GM12872 (cell line): ENCODE results near the gene CELF4.

Experiments
- TF ChIP-seq, protein P1 (sequence below): IDR thresholded peaks from 3 replicates; pipeline ENCODE4 v1.5.1; 2011; ENCODE audit warnings: low read depth, mild to moderate bottlenecking, low read length, moderate library complexity; ENCODE audit not compliant: insufficient read depth

Gene CELF4

GRCh38 chr18:37261246-37261840 is 304.3 kb downstream of the CELF4 start:
- TF ChIP-seq, protein P1, sequence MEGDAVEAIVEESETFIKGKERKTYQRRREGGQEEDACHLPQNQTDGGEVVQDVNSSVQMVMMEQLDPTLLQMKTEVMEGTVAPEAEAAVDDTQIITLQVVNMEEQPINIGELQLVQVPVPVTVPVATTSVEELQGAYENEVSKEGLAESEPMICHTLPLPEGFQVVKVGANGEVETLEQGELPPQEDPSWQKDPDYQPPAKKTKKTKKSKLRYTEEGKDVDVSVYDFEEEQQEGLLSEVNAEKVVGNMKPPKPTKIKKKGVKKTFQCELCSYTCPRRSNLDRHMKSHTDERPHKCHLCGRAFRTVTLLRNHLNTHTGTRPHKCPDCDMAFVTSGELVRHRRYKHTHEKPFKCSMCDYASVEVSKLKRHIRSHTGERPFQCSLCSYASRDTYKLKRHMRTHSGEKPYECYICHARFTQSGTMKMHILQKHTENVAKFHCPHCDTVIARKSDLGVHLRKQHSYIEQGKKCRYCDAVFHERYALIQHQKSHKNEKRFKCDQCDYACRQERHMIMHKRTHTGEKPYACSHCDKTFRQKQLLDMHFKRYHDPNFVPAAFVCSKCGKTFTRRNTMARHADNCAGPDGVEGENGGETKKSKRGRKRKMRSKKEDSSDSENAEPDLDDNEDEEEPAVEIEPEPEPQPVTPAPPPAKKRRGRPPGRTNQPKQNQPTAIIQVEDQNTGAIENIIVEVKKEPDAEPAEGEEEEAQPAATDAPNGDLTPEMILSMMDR = no peak

DNA sequence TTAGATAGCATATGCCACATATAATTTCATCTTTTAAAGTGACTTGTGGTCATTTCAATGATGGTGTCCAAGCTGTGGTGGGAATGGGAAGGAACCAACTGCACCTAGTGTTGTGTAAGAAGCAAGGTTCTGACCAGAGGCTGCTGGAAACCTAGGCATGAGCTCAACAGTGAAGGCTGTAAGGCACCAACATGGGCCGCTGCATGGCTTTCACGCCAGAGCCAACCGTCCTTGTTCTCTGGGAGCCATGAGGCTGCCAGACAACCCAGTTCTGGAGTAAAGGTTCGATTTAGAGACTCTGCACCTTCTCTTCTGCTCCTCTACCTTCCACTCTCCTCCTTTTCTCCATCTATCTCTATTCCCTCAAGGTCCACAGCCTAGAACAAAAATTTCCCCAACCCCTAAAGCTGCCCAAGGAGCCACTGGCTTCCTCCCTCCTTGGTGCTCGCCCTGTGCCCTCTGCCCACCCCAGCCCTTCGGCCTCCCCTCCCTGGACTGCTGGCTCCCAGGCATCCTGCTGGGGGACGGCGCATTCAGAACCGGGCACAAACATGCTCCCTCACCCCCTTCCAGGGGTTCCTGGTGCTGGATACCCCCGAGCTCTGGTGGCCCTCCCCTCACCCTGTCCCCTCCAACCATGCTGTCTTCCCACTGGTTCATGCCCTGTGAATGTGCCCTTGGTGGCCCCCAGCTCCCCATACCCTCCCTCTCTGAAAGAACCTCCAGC is 305.1 kb downstream of the CELF4 start:
- TF ChIP-seq, protein P1 = no peak

DNA sequence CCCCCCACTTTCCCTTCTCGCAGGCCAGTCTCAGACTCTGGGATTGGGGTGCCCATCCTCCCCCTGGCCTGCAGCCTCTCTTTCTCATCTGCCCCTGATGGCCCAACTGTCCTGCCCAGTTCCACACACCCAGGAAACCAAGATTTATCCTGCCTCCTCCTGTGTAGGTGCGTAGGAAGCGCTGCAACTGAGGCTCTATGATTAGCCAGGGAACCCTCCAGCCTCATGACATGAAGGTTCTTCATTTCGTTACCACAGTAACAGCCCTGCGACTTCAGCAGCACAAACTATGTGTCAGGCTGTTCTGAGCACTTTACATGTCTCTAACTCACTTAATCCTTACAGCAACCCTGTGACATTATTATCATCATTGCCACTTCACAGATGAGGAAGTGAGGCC is 305.9 kb downstream of the CELF4 start:
- TF ChIP-seq, protein P1 = no peak

DNA sequence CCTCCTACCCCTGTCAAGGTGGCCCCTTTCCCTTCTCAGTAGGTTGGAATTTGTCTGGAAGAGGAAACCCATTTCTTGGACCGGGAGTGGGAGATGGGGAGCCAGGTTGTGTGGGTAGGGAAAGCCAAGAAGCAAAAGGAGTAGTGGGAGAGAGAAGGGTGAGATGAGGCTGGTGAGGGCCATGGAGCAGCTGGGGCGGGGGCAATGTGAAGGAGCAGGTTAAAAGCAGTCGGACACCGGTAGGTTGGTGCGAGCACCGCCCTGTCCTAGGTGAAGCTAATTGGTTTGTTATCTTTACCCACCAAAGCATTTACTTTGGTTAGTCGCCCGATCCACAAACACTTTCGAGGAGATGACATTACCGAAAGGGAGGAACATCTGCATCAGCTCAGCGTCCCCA is 306.8 kb downstream of the CELF4 start:
- TF ChIP-seq, protein P1 = no peak

GRCh38 chr18:37258131-37258530 is 307.5 kb downstream of the CELF4 start:
- TF ChIP-seq, protein P1 = no peak

GRCh38 chr18:37254973-37255372 is 310.6 kb downstream of the CELF4 start:
- TF ChIP-seq, protein P1 = no peak

GRCh38 chr18:37254236-37254754 is 311.3 kb downstream of the CELF4 start:
- TF ChIP-seq, protein P1 = no peak
